Lower leg skin (tissue), 3 donors: Measurements from ENCODE around the gene SH3D19.

Experiments used
- POLR2A ChIP-seq, 2 donors: fragments of 450-650 bp; IDR thresholded peaks; one replicate each; pipeline ENCODE4 v1.6.1; 2016 to 2017; ENCODE audit warnings: antibody characterized with exemption in 2 of 2, mild to moderate bottlenecking in 1 of 2, moderate library complexity in 1 of 2
- TF ChIP-seq, protein P1 (sequence below), 3 donors: fragments of 450-650 bp; IDR thresholded peaks; one replicate each; pipeline ENCODE4 v1.5.1; 2016; ENCODE audit warnings: antibody characterized with exemption in 3 of 3, mild to moderate bottlenecking in 3 of 3, moderate library complexity in 2 of 3

- TF ChIP-seq, protein P1, sequence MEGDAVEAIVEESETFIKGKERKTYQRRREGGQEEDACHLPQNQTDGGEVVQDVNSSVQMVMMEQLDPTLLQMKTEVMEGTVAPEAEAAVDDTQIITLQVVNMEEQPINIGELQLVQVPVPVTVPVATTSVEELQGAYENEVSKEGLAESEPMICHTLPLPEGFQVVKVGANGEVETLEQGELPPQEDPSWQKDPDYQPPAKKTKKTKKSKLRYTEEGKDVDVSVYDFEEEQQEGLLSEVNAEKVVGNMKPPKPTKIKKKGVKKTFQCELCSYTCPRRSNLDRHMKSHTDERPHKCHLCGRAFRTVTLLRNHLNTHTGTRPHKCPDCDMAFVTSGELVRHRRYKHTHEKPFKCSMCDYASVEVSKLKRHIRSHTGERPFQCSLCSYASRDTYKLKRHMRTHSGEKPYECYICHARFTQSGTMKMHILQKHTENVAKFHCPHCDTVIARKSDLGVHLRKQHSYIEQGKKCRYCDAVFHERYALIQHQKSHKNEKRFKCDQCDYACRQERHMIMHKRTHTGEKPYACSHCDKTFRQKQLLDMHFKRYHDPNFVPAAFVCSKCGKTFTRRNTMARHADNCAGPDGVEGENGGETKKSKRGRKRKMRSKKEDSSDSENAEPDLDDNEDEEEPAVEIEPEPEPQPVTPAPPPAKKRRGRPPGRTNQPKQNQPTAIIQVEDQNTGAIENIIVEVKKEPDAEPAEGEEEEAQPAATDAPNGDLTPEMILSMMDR (IDR thresholded peaks at IDR 0.05), result no peak
- TF ChIP-seq POLR2A (IDR thresholded peaks at IDR 0.05), result no peak
Observed at GRCh38 chr4:151323667-151324066, 1.7 kb downstream of the SH3D19 start.
